HepG2 (cell line): ENCODE results near the gene SUSD3. TPM values are rescaled to one million over a fixed set of nuclear protein-coding genes. Genes with fewer than 3 reads are reported as not detected.

Experiments used
- ASH2L ChIP-seq: fragments of 300-600, 200-600 bp; sonication (generic); IDR thresholded peaks from 2 replicates; pipeline ENCODE4 v1.7.0; 2017; ENCODE audit warnings: low read depth, mild to moderate bottlenecking, moderate library complexity, mixed read lengths, low read length; ENCODE audit not compliant: insufficient read length
- CBFB ChIP-seq: sonication (generic); formaldehyde crosslinking; IDR thresholded peaks from 2 replicates; pipeline ENCODE4 v1.4.0; 2020; ENCODE audit warnings: missing genetic modification reagents
- CEBPB ChIP-seq: IDR thresholded peaks from 2 replicates; pipeline ENCODE4 v1.6.1; 2011; ENCODE audit warnings: low read depth, low read length, improper control_type of control experiment, borderline replicate concordance
- EEA1 ChIP-seq: sonication (generic); formaldehyde crosslinking; IDR thresholded peaks from 2 replicates; pipeline ENCODE4 v1.5.1; 2020; ENCODE audit warnings: mild to moderate bottlenecking, missing genetic modification reagents, borderline replicate concordance
- GABPA ChIP-seq, 2 experiments: IDR thresholded peaks; 2 replicates each; pipeline ENCODE4 v1.6.1; 2011 to 2016; ENCODE audit warnings: low read depth in 2 of 2, low read length in 1 of 2, missing biosample characterization in 1 of 2, missing genetic modification characterization in 1 of 2
- GLI4 ChIP-seq: sonication (generic); formaldehyde crosslinking; IDR thresholded peaks from 2 replicates; pipeline ENCODE4 v1.5.1; 2020; ENCODE audit warnings: missing genetic modification reagents, mild to moderate bottlenecking, moderate library complexity, borderline replicate concordance
- HOXA3 ChIP-seq: sonication (generic); formaldehyde crosslinking; IDR thresholded peaks from 2 replicates; pipeline ENCODE4 v1.5.0; 2020; ENCODE audit warnings: missing genetic modification reagents
- HOXD1 ChIP-seq: sonication (generic); formaldehyde crosslinking; IDR thresholded peaks from 2 replicates; pipeline ENCODE4 v1.5.0; 2020; ENCODE audit warnings: missing genetic modification reagents
- KAT8 ChIP-seq: IDR thresholded peaks from 2 replicates; pipeline ENCODE4 v1.6.1; 2016; ENCODE audit warnings: missing genetic modification reagents, missing compliant biosample characterization
- MEF2D ChIP-seq: sonication (generic); formaldehyde crosslinking; IDR thresholded peaks from 2 replicates; pipeline ENCODE4 v1.5.1; 2020; ENCODE audit warnings: mild to moderate bottlenecking, missing genetic modification reagents
- MLLT10 ChIP-seq: sonication (generic); formaldehyde crosslinking; IDR thresholded peaks from 2 replicates; pipeline ENCODE4 v1.4.0; 2020; ENCODE audit warnings: missing genetic modification reagents
- MXD3 ChIP-seq: IDR thresholded peaks from 2 replicates; pipeline ENCODE4 v1.6.1; 2016; ENCODE audit warnings: mild to moderate bottlenecking, missing biosample characterization, missing genetic modification reagents
- MXD4 ChIP-seq: IDR thresholded peaks from 2 replicates; pipeline ENCODE4 v1.6.1; 2016; ENCODE audit warnings: mild to moderate bottlenecking, missing biosample characterization, missing genetic modification reagents
- NKX3-1 ChIP-seq: sonication (generic); formaldehyde crosslinking; IDR thresholded peaks from 2 replicates; pipeline ENCODE4 v1.5.0; 2020; ENCODE audit warnings: missing genetic modification reagents
- NR0B2 ChIP-seq: sonication (generic); formaldehyde crosslinking; IDR thresholded peaks from 2 replicates; pipeline ENCODE4 v1.4.0; 2020; ENCODE audit warnings: mild to moderate bottlenecking, missing genetic modification reagents
- PCBP1 ChIP-seq: fragments of 200-400 bp; formaldehyde crosslinking; IDR thresholded peaks from 2 replicates; pipeline ENCODE4 v1.6.1; 2017; ENCODE audit warnings: mild to moderate bottlenecking, low read depth, low read length, borderline replicate concordance
- PHB2 ChIP-seq: fragments of 450-650 bp; IDR thresholded peaks from 2 replicates; pipeline ENCODE4 v1.6.1; 2018; ENCODE audit not compliant: partially characterized antibody
- SALL2 ChIP-seq: sonication (generic); formaldehyde crosslinking; IDR thresholded peaks from 2 replicates; pipeline ENCODE4 v1.8.1; 2023; ENCODE audit warnings: mild to moderate bottlenecking, missing genetic modification reagents, inconsistent platforms
- SAP130 ChIP-seq: IDR thresholded peaks from 2 replicates; pipeline ENCODE4 v1.6.1; 2016; ENCODE audit warnings: low read depth
- TBX2 ChIP-seq: sonication (generic); formaldehyde crosslinking; IDR thresholded peaks from 2 replicates; pipeline ENCODE4 v1.5.0; 2020; ENCODE audit warnings: missing genetic modification reagents, mild to moderate bottlenecking, borderline replicate concordance
- THAP9 ChIP-seq: sonication (generic); formaldehyde crosslinking; IDR thresholded peaks from 2 replicates; pipeline ENCODE4; 2020; ENCODE audit warnings: missing genetic modification reagents, mild to moderate bottlenecking, borderline replicate concordance
- USF2 ChIP-seq, 2 experiments: sonication (generic) in 1 of 2; formaldehyde crosslinking in 1 of 2; IDR thresholded peaks; 2 replicates each; pipeline versions ENCODE4 v1.5.1 to v1.6.1; 2011 to 2020; ENCODE audit warnings: borderline replicate concordance in 1 of 2, low read depth in 1 of 2, low read length in 1 of 2, mild to moderate bottlenecking in 1 of 2, missing genetic modification reagents in 1 of 2, moderate library complexity in 1 of 2
- ZBTB3 ChIP-seq: sonication (generic); formaldehyde crosslinking; IDR thresholded peaks from 2 replicates; pipeline ENCODE4 v1.4.0; 2020; ENCODE audit warnings: low read depth, mild to moderate bottlenecking, moderate library complexity, missing genetic modification reagents, borderline replicate concordance
- ZNF747 ChIP-seq: sonication (generic); formaldehyde crosslinking; IDR thresholded peaks from 2 replicates; pipeline ENCODE4 v1.8.1; 2023; ENCODE audit warnings: missing genetic modification reagents, mild to moderate bottlenecking, borderline replicate concordance
- polyA plus RNA-seq, 8 experiments: library from polyadenylated mRNA; depleted of rRNA in 3 of 8; stranded (reverse) in 7 of 8; unstranded in 1 of 8; fragments of >200 nt; fragmentation: Illumina TruSeq in 4 of 8; extraction: Trizol in 4 of 8; gene quantifications; 2 replicates each; pipeline versions ENCODE4 v1.2.1 to v1.2.3, GENCODE V29; 2011 to 2016; ENCODE audit warnings: low read depth in 4 of 8, missing spikeins in 1 of 8, mixed read lengths in 1 of 8; ENCODE audit not compliant: insufficient read depth in 1 of 8
- total RNA-seq, 5 experiments: library from RNA; depleted of rRNA; stranded (reverse); fragments of >200 nt; fragmentation: Illumina TruSeq; extraction: Trizol; gene quantifications; 2 replicates each; pipeline ENCODE4 v1.2.3, GENCODE V29; 2016; ENCODE audit warnings: low read depth in 1 of 5

The SUSD3 gene
- total and polyA plus RNA-seq, 2 of the 13 experiments (the other 11 are each of a cell fraction or from before 2014, with no cell fraction given): 7.0 to 9.1 TPM

GRCh38 chr9:93133681-93134014 lies 75.1 kb downstream of the SUSD3 start (continued):
- TF ChIP-seq GLI4 (CRISPR knock-in tag): 0 out of 2 replicates have a peak, but pooled peaks have one; percentile 51
- TF ChIP-seq MXD3 (CRISPR knock-in tag): peak; percentile 37; the same call in 1 of the 2 replicates
- no peak for TF ChIP-seq MLLT10 (CRISPR knock-in tag)
- TF ChIP-seq NKX3-1 (CRISPR knock-in tag): 0 out of 2 replicates have a peak, but pooled peaks have one; percentile 22
- TF ChIP-seq KAT8: 0 out of 2 replicates have a peak, but pooled peaks have one; percentile 48
- TF ChIP-seq SAP130 (CRISPR knock-in tag): peak; percentile 83
- no peak for TF ChIP-seq CEBPB
- 0 out of 2 replicates have a peak, but pooled peaks have one; percentile 3 for TF ChIP-seq THAP9 (CRISPR knock-in tag)
- peak; percentile 77; the same call in 1 of the 2 replicates for TF ChIP-seq MXD4 (CRISPR knock-in tag)
- peak; percentile 90 for TF ChIP-seq EEA1
- TF ChIP-seq ZBTB3 (CRISPR knock-in tag): no peak
- TF ChIP-seq HOXA3: no peak; the same call in 1 of the 2 replicates
- TF ChIP-seq ASH2L: peak; percentile 48
- 0 out of 2 replicates have a peak, but pooled peaks have one; percentile 48 for TF ChIP-seq NR0B2 (CRISPR knock-in tag)
- TF ChIP-seq CBFB: peak; percentile 15; the same call in 1 of the 2 replicates
- TF ChIP-seq HOXD1 (CRISPR knock-in tag): peak; percentile 81; the same call in 1 of the 2 replicates
- TF ChIP-seq MEF2D: 0 out of 2 replicates have a peak, but pooled peaks have one; percentile 7
- TF ChIP-seq TBX2: no peak
- TF ChIP-seq GABPA (IDR thresholded peaks at IDR 0.05; ENCODE audit: low read depth, low read length): no peak
- TF ChIP-seq GABPA (CRISPR knock-in tag; IDR thresholded peaks at IDR 0.05; ENCODE audit: low read depth): peak; percentile 5; the same call in 1 of the 2 replicates
- TF ChIP-seq PHB2: no peak
- 0 out of 2 replicates have a peak, but pooled peaks have one; percentile 27 for TF ChIP-seq ZNF747 (CRISPR knock-in tag)
- peak; percentile 75; the same call in 1 of the 2 replicates for TF ChIP-seq PCBP1
- TF ChIP-seq USF2 (IDR thresholded peaks at IDR 0.05; ENCODE audit: low read depth, low read length): no peak
- no peak for TF ChIP-seq USF2 (CRISPR knock-in tag; IDR thresholded peaks at IDR 0.05; ENCODE audit: borderline replicate concordance)
- TF ChIP-seq SALL2: no peak
